Coronary artery (tissue), 2 donors: ENCODE results near the gene ECD.

Experiments used
- DNase-seq: peaks from one replicate; pipeline ENCODE4 v3.0.0-alpha.2; 2017; ENCODE audit warnings: low spot score
- H3K27ac ChIP-seq, 2 donors: fragments of 200-600 bp; sonication (generic); one replicate each; pipeline ENCODE4 v1.5.1; 2016 to 2019
- H3K4me3 ChIP-seq: fragments of 200-600 bp; sonication (generic); 2 replicates; pipeline ENCODE4 v1.5.1; 2016; ENCODE audit warnings: mild to moderate bottlenecking, moderate library complexity
- TF ChIP-seq, protein P1 (sequence below): fragments of 200-600 bp; sonication (generic); IDR thresholded peaks from one replicate; pipeline ENCODE4 v1.5.1; 2019; ENCODE audit warnings: antibody characterized with exemption

The ECD gene

DNA sequence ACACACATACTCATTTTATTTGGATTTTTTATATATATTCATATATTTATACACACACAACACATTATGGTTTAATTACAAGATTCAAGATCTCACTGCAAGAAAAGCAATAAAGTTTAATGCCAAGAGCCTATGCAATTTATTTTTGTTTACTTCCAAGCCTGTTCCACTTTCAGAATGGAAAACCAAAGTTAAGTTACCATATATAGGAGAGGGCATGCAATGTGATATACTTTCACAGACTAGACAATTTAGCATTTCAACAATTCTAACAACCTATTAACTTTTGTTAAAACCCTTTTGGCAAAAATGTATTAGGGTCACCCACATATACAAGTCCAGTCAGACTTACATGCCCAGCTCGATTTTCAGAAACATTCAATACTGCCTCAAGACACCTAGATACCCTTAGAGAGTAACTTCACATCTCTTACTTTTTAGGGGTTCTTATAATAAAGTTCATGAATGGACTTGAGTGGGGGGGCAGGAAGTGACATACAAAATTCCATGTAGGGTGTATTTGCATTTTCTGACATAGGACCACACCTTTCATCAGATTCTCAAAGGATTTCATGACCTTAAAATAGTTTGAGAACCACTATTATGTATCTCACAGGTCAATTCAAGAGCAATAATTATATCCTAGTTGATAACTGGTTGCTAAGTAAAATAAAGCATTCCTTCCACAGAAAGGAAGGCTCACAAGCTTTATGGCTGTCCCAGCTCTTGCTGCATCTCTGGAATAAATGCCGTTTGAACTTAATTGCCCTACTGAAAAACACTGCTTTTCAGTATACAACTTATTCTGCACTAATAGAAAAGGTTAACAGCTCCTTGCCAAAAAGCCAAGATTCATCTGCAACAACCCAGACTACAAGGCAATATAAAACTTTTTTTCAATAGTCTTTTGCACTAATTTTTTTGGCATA lies 73.6 kb downstream of the ECD start:
- DNase-seq, result no peak
- Histone ChIP-seq H3K27ac (peak overlapping the region; percentile 41 to 99), H3K4me3 (peak overlapping the region; percentile 96)
- TF ChIP-seq, protein P1, sequence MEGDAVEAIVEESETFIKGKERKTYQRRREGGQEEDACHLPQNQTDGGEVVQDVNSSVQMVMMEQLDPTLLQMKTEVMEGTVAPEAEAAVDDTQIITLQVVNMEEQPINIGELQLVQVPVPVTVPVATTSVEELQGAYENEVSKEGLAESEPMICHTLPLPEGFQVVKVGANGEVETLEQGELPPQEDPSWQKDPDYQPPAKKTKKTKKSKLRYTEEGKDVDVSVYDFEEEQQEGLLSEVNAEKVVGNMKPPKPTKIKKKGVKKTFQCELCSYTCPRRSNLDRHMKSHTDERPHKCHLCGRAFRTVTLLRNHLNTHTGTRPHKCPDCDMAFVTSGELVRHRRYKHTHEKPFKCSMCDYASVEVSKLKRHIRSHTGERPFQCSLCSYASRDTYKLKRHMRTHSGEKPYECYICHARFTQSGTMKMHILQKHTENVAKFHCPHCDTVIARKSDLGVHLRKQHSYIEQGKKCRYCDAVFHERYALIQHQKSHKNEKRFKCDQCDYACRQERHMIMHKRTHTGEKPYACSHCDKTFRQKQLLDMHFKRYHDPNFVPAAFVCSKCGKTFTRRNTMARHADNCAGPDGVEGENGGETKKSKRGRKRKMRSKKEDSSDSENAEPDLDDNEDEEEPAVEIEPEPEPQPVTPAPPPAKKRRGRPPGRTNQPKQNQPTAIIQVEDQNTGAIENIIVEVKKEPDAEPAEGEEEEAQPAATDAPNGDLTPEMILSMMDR, result no peak

DNA sequence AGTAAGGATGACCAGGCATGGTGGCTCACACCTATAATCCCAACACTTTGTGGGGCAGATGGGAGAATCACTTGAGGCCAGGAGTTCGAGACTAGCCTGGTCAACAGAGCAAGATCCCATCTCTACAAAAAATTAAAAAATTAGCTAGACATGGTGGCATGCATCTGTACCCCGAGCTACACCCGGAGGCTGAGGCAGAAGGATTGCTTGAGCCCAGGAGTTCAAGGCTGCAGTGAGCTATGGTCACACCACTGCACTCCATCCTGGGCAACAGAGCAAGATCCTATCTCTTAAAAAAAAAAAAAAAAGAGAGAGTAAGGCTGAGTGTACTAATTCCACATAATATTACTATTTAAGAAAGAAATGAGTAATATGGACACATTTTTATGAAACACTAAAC lies 75.0 kb downstream of the ECD start:
- TF ChIP-seq, protein P1, result no peak
- Histone ChIP-seq H3K27ac (no peak overlapping the region), H3K4me3 (no peak overlapping the region)

DNA sequence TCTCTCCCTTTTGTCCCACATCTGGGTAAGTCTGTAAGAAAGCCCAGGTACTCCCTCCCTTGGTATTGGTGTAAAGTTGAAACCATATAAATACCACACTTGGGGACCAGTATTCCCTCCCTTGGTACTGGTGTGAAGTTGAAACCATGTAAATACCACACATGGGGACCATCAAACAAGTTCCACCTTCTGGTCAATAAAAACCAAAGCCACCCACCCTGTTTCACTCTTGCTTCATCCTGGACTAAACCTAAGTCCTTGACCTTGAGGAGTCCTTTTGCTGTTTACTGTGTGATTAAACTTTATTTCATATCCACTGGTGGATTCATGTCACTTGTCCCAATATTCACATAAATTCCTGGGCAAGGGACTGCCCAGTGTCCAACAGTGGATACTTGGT lies 79.5 kb downstream of the ECD start:
- no peak overlapping the region for H3K27ac ChIP-seq
- no peak for DNase-seq
- no peak overlapping the region for H3K4me3 ChIP-seq
- TF ChIP-seq, protein P1, result no peak

More for the DNA sequence above, 75.0 kb downstream of the ECD start:
- no peak for DNase-seq

DNA sequence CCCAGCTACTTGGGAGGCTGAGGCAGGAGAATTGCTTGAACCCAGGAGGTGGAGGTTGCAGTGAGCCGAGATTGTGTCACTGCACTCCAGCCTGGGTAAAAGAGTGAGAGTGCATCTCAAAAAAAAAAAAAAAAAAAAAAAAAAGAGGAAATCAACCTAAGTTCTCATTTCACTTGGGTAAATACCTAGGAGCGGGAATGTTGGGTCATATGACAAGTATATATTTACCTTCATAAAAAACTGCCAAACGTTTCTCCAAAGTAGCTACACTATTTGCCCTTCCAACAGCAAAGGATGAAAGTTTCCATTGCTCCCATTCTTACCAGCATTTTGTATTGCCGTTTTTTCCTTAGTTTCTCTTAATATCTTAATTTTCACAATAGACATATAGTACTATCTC lies 81.0 kb downstream of the ECD start:
- Histone ChIP-seq H3K4me3 (no peak overlapping the region), H3K27ac (no peak overlapping the region)
- TF ChIP-seq, protein P1, result no peak
- DNase-seq, result no peak

DNA sequence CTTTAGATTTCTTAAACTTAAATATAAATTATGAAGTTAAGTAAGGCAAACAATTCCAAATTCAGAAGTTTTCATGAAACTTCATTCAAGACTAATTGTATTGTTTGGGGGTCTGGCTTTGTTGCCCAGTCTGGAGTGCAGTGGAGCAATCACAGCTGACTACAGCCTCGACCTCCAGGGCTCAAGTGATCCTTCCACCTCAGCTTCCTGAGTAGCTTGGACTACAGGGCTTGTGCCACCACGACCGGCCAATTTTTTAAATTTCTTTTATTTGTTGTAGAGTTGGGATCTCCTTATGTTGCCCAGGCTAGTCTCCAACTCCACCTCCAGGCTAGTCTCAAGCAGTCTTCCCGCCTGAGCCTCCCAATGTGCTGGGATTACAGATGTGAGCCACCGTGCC lies 83.6 kb downstream of the ECD start:
- no peak for DNase-seq
- TF ChIP-seq, protein P1, result no peak
- no peak overlapping the region for H3K4me3 ChIP-seq
- no peak overlapping the region for H3K27ac ChIP-seq
